Inflammatory macrophage (primary cell): ENCODE data around the gene ACAA1.
A peak's percentile ranks its signal among the peaks of the same experiment; 100 is the strongest.

Experiments used
- DNase-seq, 2 donors: peaks; one replicate each; pipeline ENCODE4 v3.0.0-alpha.2; 2020 to 2022

Gene ACAA1

DNA sequence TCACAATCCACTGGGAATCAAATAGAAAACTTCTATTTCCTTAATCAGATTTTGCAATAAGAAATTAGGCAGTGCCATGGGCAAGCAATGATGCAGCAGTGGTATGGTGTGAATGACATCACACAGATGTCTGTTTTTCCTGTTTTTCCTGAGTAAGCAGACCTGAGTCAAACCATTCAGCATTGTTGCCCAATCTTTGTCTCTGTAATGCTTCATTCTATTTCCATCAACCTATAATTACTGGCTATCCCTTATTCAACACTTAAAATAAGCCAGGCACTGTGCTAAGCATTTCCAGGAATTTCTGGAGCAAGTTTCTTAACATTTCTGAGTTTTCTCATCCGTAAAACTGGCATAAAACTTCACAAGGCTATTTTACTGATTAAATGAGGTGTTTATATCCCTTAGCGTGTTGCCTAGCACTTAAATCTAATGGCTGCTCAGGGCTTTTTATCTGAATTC, 17.1 kb upstream of the ACAA1 start:
- peak; percentile 89 to 90 for DNase-seq

DNA sequence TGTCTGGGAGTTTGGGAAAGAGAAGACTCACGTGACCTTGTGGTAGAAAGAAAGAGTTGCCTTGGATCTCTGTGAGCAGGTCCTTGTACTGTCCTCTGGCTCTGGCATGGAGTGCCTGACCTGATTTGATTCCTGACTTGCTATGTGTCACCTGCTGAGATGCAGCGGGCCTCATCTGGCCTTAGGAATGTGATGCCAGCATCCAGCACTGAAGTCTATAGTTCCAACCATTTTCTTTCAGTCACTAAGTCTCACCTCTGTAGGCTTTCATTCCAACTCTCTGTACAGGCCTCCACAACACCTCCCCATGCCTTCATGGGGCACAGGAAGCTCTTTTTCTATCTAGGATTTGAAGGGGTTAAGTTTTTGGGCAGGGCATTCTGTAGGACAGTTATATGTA, 16.3 kb upstream of the ACAA1 start:
- no peak for DNase-seq

DNA sequence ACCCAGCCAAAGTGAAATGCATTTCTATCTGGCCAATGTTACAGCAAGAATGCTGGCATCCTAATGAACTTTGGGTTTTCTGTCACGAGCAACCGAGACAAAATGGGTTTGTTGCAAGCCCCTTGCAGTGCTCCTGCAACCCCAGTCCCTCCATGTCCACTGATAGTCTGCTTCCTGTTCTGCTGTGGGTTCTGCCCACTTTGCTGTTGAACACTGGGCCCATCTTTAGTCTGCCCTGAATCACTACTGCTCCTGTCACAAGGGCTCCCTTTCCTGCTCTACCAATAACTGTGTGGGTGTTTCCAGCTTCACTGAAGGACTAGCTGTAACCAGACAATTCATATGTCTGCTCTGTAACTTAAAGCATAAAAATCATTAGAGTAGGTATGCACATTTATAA, 15.7 kb upstream of the ACAA1 start:
- peak; percentile 86 to 90 for DNase-seq

GRCh38 chr3:38151667-38152265, 14.8 kb upstream of the ACAA1 start:
- DNase-seq: peak; percentile 78 to 88

DNA sequence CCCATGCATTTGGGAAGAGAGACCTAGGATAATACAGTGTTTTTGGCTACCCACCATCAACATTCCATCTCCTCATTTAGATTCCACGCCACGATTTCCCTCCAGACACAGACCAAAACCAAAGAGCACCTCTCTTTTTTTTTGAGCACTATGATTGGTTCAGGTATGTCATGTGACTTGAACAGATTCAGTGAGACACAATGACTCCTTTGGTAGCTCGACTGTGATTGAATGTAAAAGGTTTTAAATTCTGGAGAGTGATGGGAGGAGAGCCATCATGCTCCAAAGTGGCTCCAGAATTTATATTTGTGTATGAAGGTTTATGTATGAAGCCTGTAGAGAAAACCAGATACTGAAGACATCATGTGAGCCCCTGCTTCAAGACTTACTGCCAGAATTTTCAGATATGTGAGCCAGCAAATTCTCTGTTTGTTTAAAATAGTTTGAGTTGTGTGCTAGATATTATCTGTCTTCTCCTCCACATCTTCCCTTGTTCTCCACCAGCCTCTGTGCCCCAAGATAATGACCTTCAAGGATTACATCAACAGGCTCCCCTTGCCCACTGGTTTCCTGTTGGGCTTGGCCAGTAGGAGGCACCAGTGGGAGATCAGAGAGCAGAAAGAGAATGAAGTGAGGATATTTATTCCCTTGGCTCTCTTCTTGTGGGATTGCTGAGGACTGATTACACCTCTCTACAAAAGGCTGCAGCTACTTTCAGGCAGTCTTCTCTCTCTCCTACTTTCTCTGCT, 14.0 kb upstream of the ACAA1 start:
- peak; percentile 22 to 52 for DNase-seq

DNA sequence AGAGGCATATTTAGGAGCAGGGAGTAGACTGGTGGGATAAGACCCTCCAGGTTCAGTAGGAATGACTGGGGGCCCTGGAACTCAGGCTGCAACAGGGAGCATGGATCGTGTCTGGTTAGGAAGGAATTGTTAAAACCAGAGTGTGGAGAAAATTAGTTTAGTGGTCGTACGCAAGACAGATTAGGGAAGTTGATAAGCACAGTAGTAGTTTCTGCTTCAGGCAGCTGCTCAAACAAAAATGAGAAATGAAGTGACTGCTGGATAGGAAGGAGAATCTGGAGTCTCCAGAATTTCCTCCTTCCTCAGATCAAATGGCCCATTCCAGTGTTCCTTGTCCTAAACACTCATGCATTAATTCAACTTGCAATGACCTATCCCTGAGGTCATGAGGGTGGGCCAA, 12.8 kb upstream of the ACAA1 start:
- peak; percentile 54 to 57 for DNase-seq

- DNase-seq: peak; percentile 84 to 93
Measured at GRCh38 chr3:38148311-38148882, 11.5 kb upstream of the ACAA1 start.

DNA sequence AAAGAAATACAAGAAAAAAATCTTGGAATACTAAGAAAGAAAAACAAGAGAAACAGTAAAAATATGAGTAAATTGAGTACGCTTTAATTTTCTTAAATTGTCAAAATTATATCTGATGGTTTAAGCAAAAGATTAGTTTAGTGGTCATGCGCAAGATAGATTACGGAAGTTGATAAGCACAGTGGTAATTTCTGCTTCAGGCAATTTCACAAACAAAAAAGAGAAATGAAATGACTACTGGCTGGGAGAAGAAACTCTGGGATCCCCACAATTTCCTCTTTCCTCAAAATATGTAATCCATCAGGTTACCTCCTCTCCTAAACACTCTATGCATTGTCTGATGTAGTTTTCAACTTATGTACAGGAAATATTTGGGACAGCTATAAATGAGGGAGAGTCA, 10.5 kb upstream of the ACAA1 start:
- peak; percentile 73 to 88 for DNase-seq

DNA sequence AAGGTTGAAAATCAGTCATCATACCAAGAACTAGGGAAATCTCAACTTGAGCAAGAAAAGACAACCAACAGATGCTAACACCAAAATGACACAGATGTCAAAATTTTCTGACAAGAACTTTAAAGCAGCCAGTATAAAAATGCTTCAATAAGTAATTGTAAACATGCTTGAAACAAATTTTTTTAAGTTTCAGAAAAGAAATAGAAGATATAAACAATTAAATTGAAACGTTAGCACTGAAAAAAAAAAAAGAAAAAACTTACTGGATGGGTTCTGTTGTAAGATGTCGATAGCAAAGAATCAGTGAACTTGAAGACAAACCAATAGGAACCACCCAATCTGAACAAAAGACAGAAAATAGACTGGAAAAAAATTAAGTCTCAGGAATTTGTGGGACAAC, 9.6 kb upstream of the ACAA1 start:
- no peak for DNase-seq

DNA sequence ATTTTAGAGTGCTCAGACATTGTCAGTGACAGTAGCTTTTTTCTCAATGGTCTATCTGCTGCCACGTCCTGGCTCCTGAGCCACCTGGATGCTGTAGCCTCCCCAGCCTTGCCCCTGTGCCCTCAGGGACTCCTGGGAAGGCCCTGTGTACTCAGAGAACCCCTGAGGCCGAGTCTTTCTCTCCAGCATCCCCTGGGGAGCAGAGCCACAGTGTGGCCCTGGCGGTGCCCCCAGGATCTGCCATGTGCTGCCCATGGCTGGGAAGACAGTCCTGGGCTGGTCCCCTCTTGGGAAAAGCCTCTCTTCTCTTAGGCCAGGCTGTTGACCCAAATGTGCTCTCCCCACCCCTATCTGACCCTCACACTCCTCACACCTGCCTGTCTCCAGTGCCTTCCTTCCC, 6.6 kb upstream of the ACAA1 start:
- DNase-seq: no peak

- no peak for DNase-seq
Measured at GRCh38 chr3:38142959-38143358, 6.0 kb upstream of the ACAA1 start.

- DNase-seq: no peak
Measured at GRCh38 chr3:38141952-38142273, 5.0 kb upstream of the ACAA1 start.

DNA sequence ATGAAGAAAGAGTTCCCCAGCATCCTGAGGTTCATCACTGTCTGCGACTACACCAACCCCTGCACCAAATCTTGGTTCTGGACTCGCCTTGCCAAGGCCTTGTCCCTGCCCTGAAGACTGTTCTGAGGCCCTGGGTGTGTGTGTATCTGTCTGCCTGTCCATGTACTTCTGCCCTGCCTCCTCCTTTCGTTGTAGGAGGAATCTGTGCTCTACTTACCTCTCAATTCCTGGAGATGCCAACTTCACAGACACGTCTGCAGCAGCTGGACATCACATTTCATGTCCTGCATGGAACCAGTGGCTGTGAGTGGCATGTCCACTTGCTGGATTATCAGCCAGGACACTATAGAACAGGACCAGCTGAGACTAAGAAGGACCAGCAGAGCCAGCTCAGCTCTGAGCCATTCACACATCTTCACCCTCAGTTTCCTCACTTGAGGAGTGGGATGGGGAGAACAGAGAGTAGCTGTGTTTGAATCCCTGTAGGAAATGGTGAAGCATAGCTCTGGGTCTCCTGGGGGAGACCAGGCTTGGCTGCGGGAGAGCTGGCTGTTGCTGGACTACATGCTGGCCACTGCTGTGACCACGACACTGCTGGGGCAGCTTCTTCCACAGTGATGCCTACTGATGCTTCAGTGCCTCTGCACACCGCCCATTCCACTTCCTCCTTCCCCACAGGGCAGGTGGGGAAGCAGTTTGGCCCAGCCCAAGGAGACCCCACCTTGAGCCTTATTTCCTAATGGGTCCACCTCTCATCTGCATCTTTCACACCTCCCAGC, 4.4 kb upstream of the ACAA1 start:
- DNase-seq: no peak

GRCh38 chr3:38140326-38141172, 3.6 kb upstream of the ACAA1 start:
- DNase-seq: no peak

DNA sequence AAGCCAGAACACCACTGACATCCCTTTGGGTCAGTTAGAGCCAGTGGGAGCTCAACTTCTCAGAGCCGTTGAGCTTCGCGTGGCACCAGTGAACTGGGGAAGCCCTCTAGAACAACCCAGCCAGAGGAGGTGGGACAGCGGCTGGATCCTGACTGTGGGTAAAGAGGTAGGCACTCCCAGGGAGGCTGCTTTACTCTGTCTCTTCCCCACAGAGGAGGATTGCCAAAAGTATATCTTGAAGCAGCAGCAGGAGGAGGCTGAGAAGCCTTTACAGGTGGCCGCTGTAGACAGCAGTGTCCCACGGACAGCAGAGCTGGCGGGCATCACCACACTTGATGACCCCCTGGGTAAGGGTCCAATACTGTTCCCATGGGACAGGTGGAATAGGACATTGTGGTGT, 2.7 kb upstream of the ACAA1 start:
- DNase-seq: no peak

- DNase-seq: no peak
Measured at GRCh38 chr3:38139191-38139590, 2.3 kb upstream of the ACAA1 start.

GRCh38 chr3:38138349-38139190, 1.6 kb upstream of the ACAA1 start, which contains the start of gene MYD88:
Gene MYD88, plus strand, starts transcription at chr3:38138661. Its CDS starts 40 bp downstream, at chr3:38138701.
- peak; percentile 87 to 90 for DNase-seq

DNA sequence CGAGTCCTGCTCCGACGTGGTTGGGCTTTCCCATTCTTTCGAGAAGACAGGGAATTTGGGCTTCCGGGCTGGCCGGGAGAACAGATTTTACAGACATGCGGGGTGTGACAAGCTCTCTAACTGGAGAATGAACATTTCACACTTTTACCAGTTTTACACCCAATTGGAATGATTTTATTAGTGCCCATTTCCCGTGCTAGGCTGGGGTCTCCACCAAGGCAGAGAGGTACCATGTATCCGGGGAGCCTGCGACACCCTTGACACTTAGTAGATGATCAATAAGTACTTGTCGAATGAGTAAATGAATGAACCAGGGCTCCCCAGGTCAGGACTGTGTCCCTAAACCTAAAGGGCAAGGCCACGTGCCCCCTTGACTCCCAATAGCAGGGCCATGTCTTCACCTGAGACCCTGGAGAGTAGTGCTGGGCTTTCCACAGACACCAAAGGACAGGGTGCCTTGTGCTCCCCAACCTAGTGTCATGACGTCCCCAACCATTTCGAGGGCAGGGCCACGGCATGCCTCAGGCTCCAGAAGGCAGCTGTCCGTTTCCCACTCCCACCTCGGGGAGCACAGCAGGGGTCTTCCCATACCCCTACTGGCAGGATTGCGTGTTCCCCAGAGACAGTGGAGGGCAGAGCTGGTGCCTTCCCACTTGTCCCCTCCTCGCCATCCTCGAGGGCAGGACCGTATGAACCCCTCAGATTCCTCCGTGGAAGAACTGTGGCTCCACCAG, 855 bp upstream of the ACAA1 start:
- DNase-seq: peak in 1 of 2 donors; percentile 20

GRCh38 chr3:38136393-38136776, 542 bp downstream of the ACAA1 start:
- DNase-seq: peak in 1 of 2 donors; percentile 26

GRCh38 chr3:38135621-38136277, 1.2 kb downstream of the ACAA1 start:
- DNase-seq: peak; percentile 32 to 38
